Calu3 (cell line): Measurements from ENCODE around the gene AP3D1. TPM values are rescaled to one million over a fixed set of nuclear protein-coding genes. Genes with fewer than 3 reads are reported as not detected.

Experiments
- BruUV-seq: library from RNA; stranded (reverse); fragments of 400-500 nt; replicated peaks from 2 replicates; lab custom pipeline; 2021; lab: Mats Ljungman, UMichigan
- CTCF ChIA-PET: fragments of 300-600 bp; sonication (Branson Sonifier 250); formaldehyde crosslinking; loops from one replicate; lab custom pipeline; 2022; ENCODE audit warnings: antibody characterized with exemption; lab: Charles Lee
- DNase-seq: peaks from one replicate; pipeline ENCODE4 v3.0.0; 2022
- H3K27ac Mint-ChIP-seq: one replicate; pipeline ENCODE4 v1.8.0; 2022; ENCODE audit warnings: mixed read lengths; ENCODE audit not compliant: unreplicated experiment
- H3K27me3 Mint-ChIP-seq: one replicate; pipeline ENCODE4 v1.8.0; 2022; ENCODE audit warnings: mixed read lengths; ENCODE audit not compliant: unreplicated experiment
- H3K36me3 Mint-ChIP-seq: one replicate; pipeline ENCODE4 v1.8.0; 2022; ENCODE audit warnings: mild to moderate bottlenecking, moderate library complexity, mixed read lengths; ENCODE audit not compliant: insufficient read depth, unreplicated experiment
- H3K4me1 Mint-ChIP-seq: one replicate; pipeline ENCODE4 v1.8.0; 2022; ENCODE audit warnings: mild to moderate bottlenecking, low read depth, mixed read lengths; ENCODE audit not compliant: unreplicated experiment
- H3K4me3 Mint-ChIP-seq: one replicate; pipeline ENCODE4 v1.8.0; 2022; ENCODE audit warnings: mild to moderate bottlenecking, low read depth, moderate library complexity, mixed read lengths; ENCODE audit not compliant: unreplicated experiment
- H3K9me3 Mint-ChIP-seq: one replicate; pipeline ENCODE4 v1.8.0; 2022; ENCODE audit warnings: low read depth, mixed read lengths; ENCODE audit not compliant: unreplicated experiment
- CTCF ChIP-seq: fragments of 200-600 bp; IDR thresholded peaks from one replicate; pipeline ENCODE4 v1.8.0; 2022; ENCODE audit warnings: antibody characterized with exemption; ENCODE audit not compliant: unreplicated experiment
- intact Hi-C: fragments of 100-400 bp; cut with micrococcal nuclease; formaldehyde crosslinking; loops from one replicate; pipeline ENCODE4 v1.10.0; 2022; ENCODE audit not compliant: unreplicated experiment
- total RNA-seq: library from RNA; stranded (reverse); gene quantifications from 2 replicates; pipeline ENCODE4 v1.2.3, GENCODE V29; 2022

The AP3D1 gene
- total RNA-seq, 1 experiment from 2014 or later = 107 TPM

GRCh38 chr19:2081873-2082810, 69.2 kb downstream of the AP3D1 start:
- Mint-ChIP-seq H3K27me3 (no peaks in the 10 kb centered on the region), H3K4me3 (no peak overlapping the region), H3K27ac (no peak overlapping the region), H3K36me3 (peaks cover 14% of the 10 kb centered on the region), H3K9me3 (no peaks in the 10 kb centered on the region), H3K4me1 (peaks cover 5% of the 10 kb centered on the region)
- TF ChIP-seq CTCF = no peak
- CTCF ChIA-PET = no interaction called here
- intact Hi-C loops = no loop called here
- no peak for DNase-seq
- no TSS peak for BruUV-seq

GRCh38 chr19:2080336-2080988, 70.9 kb downstream of the AP3D1 start:
- no peak for TF ChIP-seq CTCF

GRCh38 chr19:2079865-2080301, 71.5 kb downstream of the AP3D1 start:
- intact Hi-C loops = no loop called here
- Mint-ChIP-seq H3K4me3 (no peak overlapping the region), H3K27ac (no peak overlapping the region), H3K9me3 (no peaks in the 10 kb centered on the region), H3K27me3 (no peaks in the 10 kb centered on the region), H3K4me1 (no peaks in the 10 kb centered on the region), H3K36me3 (peaks cover 14% of the 10 kb centered on the region)
- DNase-seq = no peak
- BruUV-seq = no TSS peak
- TF ChIP-seq CTCF = no peak
- CTCF ChIA-PET = no interaction called here

More at GRCh38 chr19:2080336-2080988, 70.9 kb downstream of the AP3D1 start:
- intact Hi-C loops = no loop called here
- Mint-ChIP-seq H3K9me3 (no peaks in the 10 kb centered on the region), H3K4me1 (no peaks in the 10 kb centered on the region), H3K36me3 (peaks cover 14% of the 10 kb centered on the region), H3K4me3 (no peak overlapping the region), H3K27me3 (no peaks in the 10 kb centered on the region), H3K27ac (no peak overlapping the region)
- DNase-seq = no peak
- no TSS peak for BruUV-seq
- CTCF ChIA-PET = no interaction called here

- TF ChIP-seq CTCF = no peak
- no peaks in the 10 kb centered on the region for H3K4me1 Mint-ChIP-seq
- H3K4me3 Mint-ChIP-seq = no peak overlapping the region
- BruUV-seq = no TSS peak
- peaks cover 14% of the 10 kb centered on the region for H3K36me3 Mint-ChIP-seq
- no peaks in the 10 kb centered on the region for H3K27me3 Mint-ChIP-seq
- intact Hi-C loops = no loop called here
- no peak overlapping the region for H3K27ac Mint-ChIP-seq
- H3K9me3 Mint-ChIP-seq = no peaks in the 10 kb centered on the region
- DNase-seq = no peak
- CTCF ChIA-PET = no interaction called here
Observed at GRCh38 chr19:2079076-2079864, 72.1 kb downstream of the AP3D1 start.
